ENCODE results near the gene TGFBR3. TPM values are rescaled to one million over a fixed set of nuclear protein-coding genes. Genes with fewer than 3 reads are reported as not detected.

TGFBR3 gene
- total RNA-seq, 1 experiment from 2014 or later = 4.2 TPM

DNA sequence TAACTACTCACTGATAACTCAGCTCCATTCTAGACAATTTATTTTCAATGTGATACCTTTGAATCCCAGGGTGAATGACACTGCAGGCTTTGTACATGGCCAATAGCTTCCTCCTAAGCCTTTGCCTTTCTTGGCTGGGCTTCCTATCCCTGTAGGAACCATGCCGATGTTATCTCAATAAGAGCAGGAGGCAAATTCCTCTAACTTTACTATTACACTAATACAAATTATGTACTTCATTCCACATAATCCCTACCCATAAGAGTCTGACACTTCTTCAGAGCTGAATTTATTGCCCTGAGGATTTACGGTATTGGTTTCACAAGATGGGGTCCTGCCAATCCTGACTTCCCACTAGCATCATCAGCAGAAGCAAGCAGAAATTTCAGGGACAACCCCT, 14.0 kb downstream of the TGFBR3 start:
- no peak for ATAC-seq
- no peak for TF ChIP-seq HMGA2 (CRISPR knock-in tag; IDR thresholded peaks at IDR 0.05)
- no peak for TF ChIP-seq ZNF317 (CRISPR knock-in tag; IDR thresholded peaks at IDR 0.05; ENCODE audit: borderline replicate concordance, low read depth)
- TF ChIP-seq SP1 (CRISPR knock-in tag; conservative IDR thresholded peaks at IDR 0.05) = no peak
- no peak for TF ChIP-seq ZBTB21 (CRISPR knock-in tag; IDR thresholded peaks at IDR 0.05; ENCODE audit: borderline replicate concordance)
- no peak for TF ChIP-seq ETV6 (CRISPR knock-in tag; IDR thresholded peaks at IDR 0.05)
- TF ChIP-seq, protein P1, sequence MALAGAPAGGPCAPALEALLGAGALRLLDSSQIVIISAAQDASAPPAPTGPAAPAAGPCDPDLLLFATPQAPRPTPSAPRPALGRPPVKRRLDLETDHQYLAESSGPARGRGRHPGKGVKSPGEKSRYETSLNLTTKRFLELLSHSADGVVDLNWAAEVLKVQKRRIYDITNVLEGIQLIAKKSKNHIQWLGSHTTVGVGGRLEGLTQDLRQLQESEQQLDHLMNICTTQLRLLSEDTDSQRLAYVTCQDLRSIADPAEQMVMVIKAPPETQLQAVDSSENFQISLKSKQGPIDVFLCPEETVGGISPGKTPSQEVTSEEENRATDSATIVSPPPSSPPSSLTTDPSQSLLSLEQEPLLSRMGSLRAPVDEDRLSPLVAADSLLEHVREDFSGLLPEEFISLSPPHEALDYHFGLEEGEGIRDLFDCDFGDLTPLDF (CRISPR knock-in tag; IDR thresholded peaks at IDR 0.05) = no peak
- TF ChIP-seq ZNF219 (CRISPR knock-in tag; IDR thresholded peaks at IDR 0.05; ENCODE audit: borderline replicate concordance) = no peak
- TF ChIP-seq, protein P2, sequence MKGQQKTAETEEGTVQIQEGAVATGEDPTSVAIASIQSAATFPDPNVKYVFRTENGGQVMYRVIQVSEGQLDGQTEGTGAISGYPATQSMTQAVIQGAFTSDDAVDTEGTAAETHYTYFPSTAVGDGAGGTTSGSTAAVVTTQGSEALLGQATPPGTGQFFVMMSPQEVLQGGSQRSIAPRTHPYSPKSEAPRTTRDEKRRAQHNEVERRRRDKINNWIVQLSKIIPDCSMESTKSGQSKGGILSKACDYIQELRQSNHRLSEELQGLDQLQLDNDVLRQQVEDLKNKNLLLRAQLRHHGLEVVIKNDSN (CRISPR knock-in tag; IDR thresholded peaks at IDR 0.05) = no peak
- no peak for TF ChIP-seq GABPB1 (CRISPR knock-in tag; IDR thresholded peaks at IDR 0.05)
- TF ChIP-seq CBFB (CRISPR knock-in tag; IDR thresholded peaks at IDR 0.05; ENCODE audit: low read depth) = no peak
- TF ChIP-seq, protein P3, sequence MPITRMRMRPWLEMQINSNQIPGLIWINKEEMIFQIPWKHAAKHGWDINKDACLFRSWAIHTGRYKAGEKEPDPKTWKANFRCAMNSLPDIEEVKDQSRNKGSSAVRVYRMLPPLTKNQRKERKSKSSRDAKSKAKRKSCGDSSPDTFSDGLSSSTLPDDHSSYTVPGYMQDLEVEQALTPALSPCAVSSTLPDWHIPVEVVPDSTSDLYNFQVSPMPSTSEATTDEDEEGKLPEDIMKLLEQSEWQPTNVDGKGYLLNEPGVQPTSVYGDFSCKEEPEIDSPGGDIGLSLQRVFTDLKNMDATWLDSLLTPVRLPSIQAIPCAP (CRISPR knock-in tag; IDR thresholded peaks at IDR 0.05) = no peak
- POLR2A ChIA-PET = no interaction called here
- peaks cover 4% of the 10 kb centered on the region; the same call in 1 of the 2 replicates for H3K4me1 Mint-ChIP-seq
- CTCF ChIA-PET = no interaction called here
- no peaks in the 10 kb centered on the region for H3K27me3 Mint-ChIP-seq (ENCODE audit: low read depth)
- no peak overlapping the region for H3K4me3 Mint-ChIP-seq
- no peaks in the 10 kb centered on the region for H3K36me3 Mint-ChIP-seq
- no peak overlapping the region for H3K27ac Mint-ChIP-seq
- H3K9me3 Mint-ChIP-seq = no peaks in the 10 kb centered on the region
- DNase-seq (ENCODE audit: low spot score) = no peak

GRCh38 chr1:91870322-91870721, 15.6 kb downstream of the TGFBR3 start:
- Mint-ChIP-seq H3K36me3 (no peaks in the 10 kb centered on the region), H3K9me3 (peaks cover 3% of the 10 kb centered on the region)
- TF ChIP-seq FOXP1 (CRISPR knock-in tag; IDR thresholded peaks at IDR 0.05; ENCODE audit: borderline replicate concordance) (no peak), ZNF423 (CRISPR knock-in tag; IDR thresholded peaks at IDR 0.05) (no peak), CBFB (CRISPR knock-in tag; IDR thresholded peaks at IDR 0.05; ENCODE audit: low read depth) (no peak), ZSCAN18 (CRISPR knock-in tag; IDR thresholded peaks at IDR 0.05) (no peak), ZNF281 (CRISPR knock-in tag; IDR thresholded peaks at IDR 0.05) (no peak), ETV6 (CRISPR knock-in tag; IDR thresholded peaks at IDR 0.05) (no peak), STAT6 (CRISPR knock-in tag; conservative IDR thresholded peaks at IDR 0.05; ENCODE audit: low read depth) (no peak), MLX (CRISPR knock-in tag; IDR thresholded peaks at IDR 0.05) (no peak), ZNF219 (CRISPR knock-in tag; IDR thresholded peaks at IDR 0.05; ENCODE audit: borderline replicate concordance) (no peak), FOXK1 (CRISPR knock-in tag; IDR thresholded peaks at IDR 0.05) (no peak)
- TF ChIP-seq, protein P4, sequence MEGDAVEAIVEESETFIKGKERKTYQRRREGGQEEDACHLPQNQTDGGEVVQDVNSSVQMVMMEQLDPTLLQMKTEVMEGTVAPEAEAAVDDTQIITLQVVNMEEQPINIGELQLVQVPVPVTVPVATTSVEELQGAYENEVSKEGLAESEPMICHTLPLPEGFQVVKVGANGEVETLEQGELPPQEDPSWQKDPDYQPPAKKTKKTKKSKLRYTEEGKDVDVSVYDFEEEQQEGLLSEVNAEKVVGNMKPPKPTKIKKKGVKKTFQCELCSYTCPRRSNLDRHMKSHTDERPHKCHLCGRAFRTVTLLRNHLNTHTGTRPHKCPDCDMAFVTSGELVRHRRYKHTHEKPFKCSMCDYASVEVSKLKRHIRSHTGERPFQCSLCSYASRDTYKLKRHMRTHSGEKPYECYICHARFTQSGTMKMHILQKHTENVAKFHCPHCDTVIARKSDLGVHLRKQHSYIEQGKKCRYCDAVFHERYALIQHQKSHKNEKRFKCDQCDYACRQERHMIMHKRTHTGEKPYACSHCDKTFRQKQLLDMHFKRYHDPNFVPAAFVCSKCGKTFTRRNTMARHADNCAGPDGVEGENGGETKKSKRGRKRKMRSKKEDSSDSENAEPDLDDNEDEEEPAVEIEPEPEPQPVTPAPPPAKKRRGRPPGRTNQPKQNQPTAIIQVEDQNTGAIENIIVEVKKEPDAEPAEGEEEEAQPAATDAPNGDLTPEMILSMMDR (IDR thresholded peaks at IDR 0.05) = no peak
- TF ChIP-seq, protein P5, sequence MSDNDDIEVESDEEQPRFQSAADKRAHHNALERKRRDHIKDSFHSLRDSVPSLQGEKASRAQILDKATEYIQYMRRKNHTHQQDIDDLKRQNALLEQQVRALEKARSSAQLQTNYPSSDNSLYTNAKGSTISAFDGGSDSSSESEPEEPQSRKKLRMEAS (CRISPR knock-in tag; IDR thresholded peaks at IDR 0.05) = no peak
- TF ChIP-seq, protein P1 (CRISPR knock-in tag; IDR thresholded peaks at IDR 0.05) = no peak

More at GRCh38 chr1:91870322-91870721, 15.6 kb downstream of the TGFBR3 start:
- no peak overlapping the region for H3K27ac Mint-ChIP-seq
- H3K4me1 Mint-ChIP-seq = peaks cover 4% of the 10 kb centered on the region; the same call in 1 of the 2 replicates
- no peaks in the 10 kb centered on the region for H3K27me3 Mint-ChIP-seq (ENCODE audit: low read depth)
- no peak for DNase-seq (ENCODE audit: low spot score)
- POLR2A ChIA-PET = no interaction called here
- ATAC-seq = no peak
- H3K4me3 Mint-ChIP-seq = no peak overlapping the region
- CTCF ChIA-PET = no interaction called here
